Stimulated activated CD4-positive, alpha-beta T cell treated with anti-CD3 and anti-CD28 coated beads, Interleukin-15, amount 100 ng/mL, for 24 hours (primary cell): ENCODE data around the gene PCYT2.

Experiments
- DNase-seq: peaks from one replicate; pipeline ENCODE4 v3.0.0-alpha.2; 2020

The PCYT2 gene

GRCh38 chr17:81899514-81900166 lies 11.6 kb downstream of the PCYT2 start:
- DNase-seq = no peak

- DNase-seq = no peak
These were observed 12.3 kb downstream of the PCYT2 start for GRCh38 chr17:81898885-81899284.

GRCh38 chr17:81898029-81898866 lies 13.0 kb downstream of the PCYT2 start:
- DNase-seq = no peak

- DNase-seq = no peak
These were observed 15.8 kb downstream of the PCYT2 start for GRCh38 chr17:81895400-81895799.

GRCh38 chr17:81891303-81891552 lies 20.0 kb downstream of the PCYT2 start:
- no peak for DNase-seq

GRCh38 chr17:81890447-81891302 lies 20.5 kb downstream of the PCYT2 start:
- DNase-seq = peak; percentile 46

- no peak for DNase-seq
These were observed 21.6 kb downstream of the PCYT2 start for GRCh38 chr17:81889602-81890001.

- DNase-seq = no peak
These were observed 22.1 kb downstream of the PCYT2 start for GRCh38 chr17:81888988-81889595.

GRCh38 chr17:81888105-81888987 lies 22.9 kb downstream of the PCYT2 start:
- DNase-seq = no peak

GRCh38 chr17:81885869-81886548 lies 25.2 kb downstream of the PCYT2 start:
- DNase-seq = no peak

- DNase-seq = no peak
These were observed 25.7 kb downstream of the PCYT2 start for GRCh38 chr17:81885454-81885853.

GRCh38 chr17:81884968-81885367 lies 26.2 kb downstream of the PCYT2 start:
- no peak for DNase-seq

GRCh38 chr17:81884520-81884919 lies 26.7 kb downstream of the PCYT2 start:
- DNase-seq = no peak

GRCh38 chr17:81879121-81879520 lies 32.1 kb downstream of the PCYT2 start:
- no peak for DNase-seq

- no peak for DNase-seq
These were observed 32.9 kb downstream of the PCYT2 start for GRCh38 chr17:81878294-81878693.

- no peak for DNase-seq
These were observed 33.6 kb downstream of the PCYT2 start for GRCh38 chr17:81877569-81877968.

- peak; percentile 97 for DNase-seq
These were observed 39.6 kb downstream of the PCYT2 start for GRCh38 chr17:81871387-81872230.

- no peak for DNase-seq
These were observed 40.2 kb downstream of the PCYT2 start, which contains the start of gene ARHGDIA for GRCh38 chr17:81870981-81871386. Gene ARHGDIA (minus strand): TSS chr17:81871337. CDS start chr17:81869930, 1,407 bp downstream.

GRCh38 chr17:81870131-81870980 lies 40.8 kb downstream of the PCYT2 start:
- peak; percentile 62 for DNase-seq
